ENCODE measurements around the gene RGS7BP. TPM values are rescaled to one million over a fixed set of nuclear protein-coding genes. Genes with fewer than 3 reads are reported as not detected.

Gene RGS7BP
- total RNA-seq, 1 donor from 2014 or later = 2.4 TPM

GRCh38 chr5:64659289-64659688, 153.5 kb downstream of the RGS7BP start:
- Histone ChIP-seq H3K27me3 (no peaks in the 10 kb centered on the region), H3K36me3 (no peaks in the 10 kb centered on the region), H3K9me3 (no peaks in the 10 kb centered on the region), H3K27ac (no peak overlapping the region), H3K4me3 (no peak overlapping the region), H3K4me1 (no peaks in the 10 kb centered on the region)
- intact Hi-C loops (cut with DNase I) = no loop called here
- no peak for TF ChIP-seq CTCF (IDR thresholded peaks at IDR 0.05)
- DNase-seq (no peak), ATAC-seq (no peak)

Other genes with a start within 250 kb of the RGS7BP start
- gene SHISAL2B, start 184.5 kb downstream of the RGS7BP start, total RNA-seq = not detected

Data from upper lobe of right lung (tissue), 1 donor.